ENCODE results near the gene IL10RA.

IL10RA gene

GRCh38 chr11:117980720-117981119 lies 5.5 kb upstream of the IL10RA start:
- Histone ChIP-seq H3K4me1 (ENCODE audit: control insufficient read depth, insufficient read depth, low read length) (no peaks in the 10 kb centered on the region), H3K27me3 (ENCODE audit: control insufficient read depth, insufficient read depth, low read length) (no peaks in the 10 kb centered on the region), H3K4me3 (ENCODE audit: low read length) (no peak overlapping the region), H3K9me3 (ENCODE audit: control insufficient read depth, low read length) (no peaks in the 10 kb centered on the region), H3K36me3 (ENCODE audit: control insufficient read depth, insufficient read depth, low read length) (no peaks in the 10 kb centered on the region), H3K9ac (ENCODE audit: low read length) (no peak overlapping the region)

GRCh38 chr11:117983163-117983475 lies 3.1 kb upstream of the IL10RA start:
- Histone ChIP-seq H3K36me3 (ENCODE audit: control insufficient read depth, insufficient read depth, low read length) (no peaks in the 10 kb centered on the region), H3K4me3 (ENCODE audit: low read length) (no peak overlapping the region), H3K4me1 (ENCODE audit: control insufficient read depth, insufficient read depth, low read length) (peaks cover 6% of the 10 kb centered on the region), H3K27me3 (ENCODE audit: control insufficient read depth, insufficient read depth, low read length) (peaks cover 10% of the 10 kb centered on the region), H3K9me3 (ENCODE audit: control insufficient read depth, low read length) (no peaks in the 10 kb centered on the region), H3K9ac (ENCODE audit: low read length) (no peak overlapping the region)

- H3K4me3 ChIP-seq (ENCODE audit: low read length): no peak overlapping the region
- H3K36me3 ChIP-seq (ENCODE audit: control insufficient read depth, insufficient read depth, low read length): no peaks in the 10 kb centered on the region
- H3K9ac ChIP-seq (ENCODE audit: low read length): no peak overlapping the region
- H3K9me3 ChIP-seq (ENCODE audit: control insufficient read depth, low read length): no peaks in the 10 kb centered on the region
- peaks cover 10% of the 10 kb centered on the region for H3K27me3 ChIP-seq (ENCODE audit: control insufficient read depth, insufficient read depth, low read length)
- H3K4me1 ChIP-seq (ENCODE audit: control insufficient read depth, insufficient read depth, low read length): peaks cover 6% of the 10 kb centered on the region
Measured at GRCh38 chr11:117984476-117984875, 1.7 kb upstream of the IL10RA start.

- peaks cover 10% of the 10 kb centered on the region for H3K27me3 ChIP-seq (ENCODE audit: control insufficient read depth, insufficient read depth, low read length)
- H3K36me3 ChIP-seq (ENCODE audit: control insufficient read depth, insufficient read depth, low read length): no peaks in the 10 kb centered on the region
- peak overlapping the region; percentile 72 for H3K9ac ChIP-seq (ENCODE audit: low read length)
- H3K4me1 ChIP-seq (ENCODE audit: control insufficient read depth, insufficient read depth, low read length): peaks cover 6% of the 10 kb centered on the region
- no peaks in the 10 kb centered on the region for H3K9me3 ChIP-seq (ENCODE audit: control insufficient read depth, low read length)
- peak overlapping the region; percentile 14 for H3K4me3 ChIP-seq (ENCODE audit: low read length)
Measured at GRCh38 chr11:117986981-117987574, 884 bp downstream of the IL10RA start.

GRCh38 chr11:117989351-117990102 lies 3.3 kb downstream of the IL10RA start:
- H3K36me3 ChIP-seq (ENCODE audit: control insufficient read depth, insufficient read depth, low read length): no peaks in the 10 kb centered on the region
- no peaks in the 10 kb centered on the region for H3K9me3 ChIP-seq (ENCODE audit: control insufficient read depth, low read length)
- H3K4me3 ChIP-seq (ENCODE audit: low read length): no peak overlapping the region
- peaks cover 10% of the 10 kb centered on the region for H3K27me3 ChIP-seq (ENCODE audit: control insufficient read depth, insufficient read depth, low read length)
- H3K9ac ChIP-seq (ENCODE audit: low read length): peak overlapping the region; percentile 23
- H3K4me1 ChIP-seq (ENCODE audit: control insufficient read depth, insufficient read depth, low read length): peaks cover 6% of the 10 kb centered on the region

- H3K27me3 ChIP-seq (ENCODE audit: control insufficient read depth, insufficient read depth, low read length): peaks cover 2% of the 10 kb centered on the region
- no peaks in the 10 kb centered on the region for H3K36me3 ChIP-seq (ENCODE audit: control insufficient read depth, insufficient read depth, low read length)
- no peak overlapping the region for H3K9ac ChIP-seq (ENCODE audit: low read length)
- H3K4me3 ChIP-seq (ENCODE audit: low read length): no peak overlapping the region
- no peaks in the 10 kb centered on the region for H3K9me3 ChIP-seq (ENCODE audit: control insufficient read depth, low read length)
- no peaks in the 10 kb centered on the region for H3K4me1 ChIP-seq (ENCODE audit: control insufficient read depth, insufficient read depth, low read length)
Measured at GRCh38 chr11:117992136-117992535, 5.9 kb downstream of the IL10RA start.

GRCh38 chr11:117992620-117993019 lies 6.4 kb downstream of the IL10RA start:
- Histone ChIP-seq H3K9me3 (ENCODE audit: control insufficient read depth, low read length) (no peaks in the 10 kb centered on the region), H3K36me3 (ENCODE audit: control insufficient read depth, insufficient read depth, low read length) (no peaks in the 10 kb centered on the region), H3K27me3 (ENCODE audit: control insufficient read depth, insufficient read depth, low read length) (no peaks in the 10 kb centered on the region), H3K4me1 (ENCODE audit: control insufficient read depth, insufficient read depth, low read length) (no peaks in the 10 kb centered on the region), H3K4me3 (ENCODE audit: low read length) (no peak overlapping the region), H3K9ac (ENCODE audit: low read length) (no peak overlapping the region)

GRCh38 chr11:117993988-117994745 lies 8.0 kb downstream of the IL10RA start:
- Histone ChIP-seq H3K4me3 (ENCODE audit: low read length) (no peak overlapping the region), H3K9me3 (ENCODE audit: control insufficient read depth, low read length) (no peaks in the 10 kb centered on the region), H3K36me3 (ENCODE audit: control insufficient read depth, insufficient read depth, low read length) (no peaks in the 10 kb centered on the region), H3K27me3 (ENCODE audit: control insufficient read depth, insufficient read depth, low read length) (no peaks in the 10 kb centered on the region), H3K9ac (ENCODE audit: low read length) (no peak overlapping the region), H3K4me1 (ENCODE audit: control insufficient read depth, insufficient read depth, low read length) (no peaks in the 10 kb centered on the region)

GRCh38 chr11:117995472-117995871 lies 9.3 kb downstream of the IL10RA start:
- H3K4me1 ChIP-seq (ENCODE audit: control insufficient read depth, insufficient read depth, low read length): no peaks in the 10 kb centered on the region
- no peak overlapping the region for H3K9ac ChIP-seq (ENCODE audit: low read length)
- no peak overlapping the region for H3K4me3 ChIP-seq (ENCODE audit: low read length)
- H3K27me3 ChIP-seq (ENCODE audit: control insufficient read depth, insufficient read depth, low read length): no peaks in the 10 kb centered on the region
- no peaks in the 10 kb centered on the region for H3K9me3 ChIP-seq (ENCODE audit: control insufficient read depth, low read length)
- H3K36me3 ChIP-seq (ENCODE audit: control insufficient read depth, insufficient read depth, low read length): no peaks in the 10 kb centered on the region

GRCh38 chr11:117996058-117996457 lies 9.9 kb downstream of the IL10RA start:
- H3K36me3 ChIP-seq (ENCODE audit: control insufficient read depth, insufficient read depth, low read length): no peaks in the 10 kb centered on the region
- H3K4me1 ChIP-seq (ENCODE audit: control insufficient read depth, insufficient read depth, low read length): no peaks in the 10 kb centered on the region
- no peak overlapping the region for H3K9ac ChIP-seq (ENCODE audit: low read length)
- no peaks in the 10 kb centered on the region for H3K27me3 ChIP-seq (ENCODE audit: control insufficient read depth, insufficient read depth, low read length)
- no peak overlapping the region for H3K4me3 ChIP-seq (ENCODE audit: low read length)
- no peaks in the 10 kb centered on the region for H3K9me3 ChIP-seq (ENCODE audit: control insufficient read depth, low read length)

GRCh38 chr11:117997406-117997805 lies 11.2 kb downstream of the IL10RA start:
- Histone ChIP-seq H3K27me3 (ENCODE audit: control insufficient read depth, insufficient read depth, low read length) (no peaks in the 10 kb centered on the region), H3K36me3 (ENCODE audit: control insufficient read depth, insufficient read depth, low read length) (no peaks in the 10 kb centered on the region), H3K9me3 (ENCODE audit: control insufficient read depth, low read length) (no peaks in the 10 kb centered on the region), H3K4me3 (ENCODE audit: low read length) (no peak overlapping the region), H3K9ac (ENCODE audit: low read length) (no peak overlapping the region), H3K4me1 (ENCODE audit: control insufficient read depth, insufficient read depth, low read length) (peaks cover 9% of the 10 kb centered on the region)

GRCh38 chr11:117997823-117998579 lies 11.8 kb downstream of the IL10RA start:
- Histone ChIP-seq H3K9ac (ENCODE audit: low read length) (no peak overlapping the region), H3K27me3 (ENCODE audit: control insufficient read depth, insufficient read depth, low read length) (no peaks in the 10 kb centered on the region), H3K9me3 (ENCODE audit: control insufficient read depth, low read length) (no peaks in the 10 kb centered on the region), H3K4me1 (ENCODE audit: control insufficient read depth, insufficient read depth, low read length) (peaks cover 11% of the 10 kb centered on the region), H3K4me3 (ENCODE audit: low read length) (no peak overlapping the region), H3K36me3 (ENCODE audit: control insufficient read depth, insufficient read depth, low read length) (no peaks in the 10 kb centered on the region)
